GM19395 (cell line): ENCODE data around the gene PRPF8.

Experiments used
- ATAC-seq: cut with Tn5 transposase; IDR thresholded peaks from one replicate; pipeline ENCODE4 v1.9.1; 2021; ENCODE audit warnings: mild to moderate bottlenecking, moderate library complexity; ENCODE audit not compliant: unreplicated experiment

The PRPF8 gene

DNA sequence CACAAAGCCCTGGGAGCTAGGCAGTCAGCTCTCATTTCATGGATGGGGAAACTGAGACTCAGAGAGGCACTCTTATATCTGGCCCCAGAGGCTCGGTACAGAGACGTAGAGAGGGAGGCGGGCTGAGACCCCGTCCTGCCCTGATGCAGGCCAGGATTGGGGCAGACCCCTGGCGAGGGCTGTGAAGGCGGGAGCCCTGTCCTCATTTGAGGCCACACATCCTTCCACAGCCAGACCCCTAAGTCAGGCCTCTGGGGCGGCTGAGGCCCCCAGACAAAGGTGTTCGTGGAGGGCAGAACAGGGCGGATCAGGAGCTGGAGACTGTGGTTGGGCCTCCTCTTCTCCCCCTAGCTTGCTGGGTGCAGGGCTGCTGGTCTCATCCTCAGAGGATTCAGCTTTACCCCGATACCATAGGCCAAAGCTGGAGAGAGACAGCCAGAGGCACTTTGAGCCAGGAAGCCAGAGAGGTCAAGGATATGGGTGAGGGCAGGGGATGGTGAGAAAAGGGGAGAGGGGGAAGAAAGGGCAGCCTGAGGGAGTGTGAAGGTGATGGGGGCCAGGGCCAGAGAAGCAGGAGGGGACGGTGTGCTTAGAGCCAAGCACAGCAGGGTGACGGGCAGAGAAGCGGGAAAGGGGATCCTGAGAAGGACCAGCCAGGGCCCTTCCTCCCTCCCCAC, 38.3 kb downstream of the PRPF8 start:
- no peak for ATAC-seq

DNA sequence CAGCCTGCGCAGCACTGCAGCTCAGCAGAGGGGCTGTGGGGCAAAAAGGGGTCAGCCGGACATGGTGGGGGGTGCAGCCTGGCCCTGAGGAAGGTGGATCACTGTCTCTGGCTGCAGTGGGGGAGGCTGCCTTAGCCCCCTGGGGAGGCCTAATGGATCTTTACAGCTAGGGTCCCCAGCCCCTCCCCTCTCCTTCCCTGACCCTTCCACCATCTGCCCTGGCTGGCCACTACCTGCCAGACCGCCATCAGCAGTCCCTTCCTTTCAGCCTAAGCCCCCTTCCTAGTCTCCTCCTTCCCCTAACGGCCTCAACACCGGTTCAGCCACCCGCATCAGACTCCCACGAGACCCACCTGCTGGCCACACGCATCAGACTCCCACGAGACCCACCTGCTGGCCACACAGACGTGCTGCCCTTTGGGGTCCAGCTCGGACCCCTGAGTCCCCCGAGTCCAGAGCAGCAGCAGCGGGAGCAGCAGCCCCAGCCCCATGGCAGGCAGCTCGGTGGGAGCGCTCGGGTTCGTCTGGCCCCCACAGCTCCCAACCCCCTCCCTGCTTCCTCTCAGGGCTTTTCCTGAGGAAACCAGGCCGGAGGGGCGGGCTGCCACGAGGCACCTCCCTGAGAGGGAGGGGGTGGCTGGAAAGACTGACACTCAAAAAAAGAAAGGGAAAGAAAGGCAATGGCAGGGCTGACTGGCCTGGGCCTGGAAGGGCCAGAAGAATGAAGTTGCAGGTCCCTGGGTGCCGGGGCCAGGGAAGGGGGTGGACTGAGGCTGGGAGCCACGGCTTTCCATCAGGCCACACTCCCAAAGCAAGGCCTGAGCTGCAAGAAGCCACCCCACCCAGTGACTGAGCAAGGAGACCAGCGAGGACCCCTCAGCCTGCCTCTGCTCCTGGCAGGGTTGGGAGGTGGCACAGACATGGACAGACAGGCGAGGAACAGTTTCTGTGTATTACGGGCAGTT, 39.2 kb downstream of the PRPF8 start, which contains the start of gene SCARF1:
Gene SCARF1, minus strand, starts transcription at position 526 of the 965 bp plus-strand sequence. Its CDS starts 35 bp downstream, at position 491.
- no peak for ATAC-seq

DNA sequence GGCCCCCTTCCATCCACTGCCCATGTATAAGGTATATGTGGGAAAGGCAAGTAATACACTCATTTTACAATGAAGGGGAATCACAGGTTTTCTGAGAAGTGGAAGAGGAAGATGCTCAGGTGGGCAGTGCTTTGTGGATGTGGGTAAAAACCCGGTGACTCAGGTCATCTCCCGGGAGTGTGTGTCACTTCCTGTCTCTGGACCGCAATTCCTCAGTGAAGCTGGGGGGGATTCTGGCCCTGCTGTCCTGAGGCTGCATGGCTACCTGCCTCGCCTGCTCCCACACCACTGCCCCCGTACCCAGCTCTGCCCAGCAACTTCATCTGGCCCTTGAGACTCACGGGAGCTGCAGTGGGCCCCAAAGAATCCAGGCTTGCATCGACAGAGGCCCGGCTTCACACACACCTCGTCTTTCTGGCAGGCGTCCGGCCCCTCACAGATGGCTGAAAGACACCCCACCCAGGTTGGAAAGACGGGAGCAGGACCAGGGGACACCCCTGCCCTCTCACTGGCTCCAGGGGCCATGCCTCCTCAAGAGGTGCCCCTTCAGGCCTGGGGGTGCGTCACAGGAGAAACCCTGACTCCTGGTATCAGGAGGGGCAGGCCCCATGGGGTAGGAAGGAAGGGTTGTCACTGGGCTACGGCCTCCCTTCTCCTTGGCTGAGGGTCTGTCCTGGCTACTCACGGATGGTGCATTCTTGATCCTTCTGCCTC, 40.0 kb downstream of the PRPF8 start:
- no peak for ATAC-seq

DNA sequence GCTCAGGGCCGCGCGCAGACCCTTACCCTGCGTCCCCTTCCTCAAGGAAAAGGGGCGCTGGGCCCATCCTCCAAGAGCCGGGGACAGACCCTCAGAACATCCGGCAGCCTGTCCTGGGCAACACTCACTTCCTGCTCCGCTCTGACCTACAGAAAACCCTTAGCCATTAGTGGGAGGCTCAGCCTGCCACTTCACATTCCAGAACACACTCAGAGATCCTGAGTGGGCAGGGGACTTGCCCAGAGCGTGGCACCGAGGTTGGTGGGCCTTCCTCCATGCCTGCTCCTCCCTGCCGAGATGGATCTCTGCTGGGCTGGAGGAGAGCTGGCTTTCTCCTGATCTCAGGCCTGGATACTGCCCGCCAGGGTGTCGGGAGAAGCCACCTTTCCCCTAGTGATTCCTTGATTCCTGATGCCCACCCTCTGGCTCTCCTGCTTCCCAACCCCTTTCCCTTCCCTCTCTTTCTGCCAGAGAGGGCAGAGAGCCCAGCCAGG, 40.6 kb downstream of the PRPF8 start:
- ATAC-seq: no peak

DNA sequence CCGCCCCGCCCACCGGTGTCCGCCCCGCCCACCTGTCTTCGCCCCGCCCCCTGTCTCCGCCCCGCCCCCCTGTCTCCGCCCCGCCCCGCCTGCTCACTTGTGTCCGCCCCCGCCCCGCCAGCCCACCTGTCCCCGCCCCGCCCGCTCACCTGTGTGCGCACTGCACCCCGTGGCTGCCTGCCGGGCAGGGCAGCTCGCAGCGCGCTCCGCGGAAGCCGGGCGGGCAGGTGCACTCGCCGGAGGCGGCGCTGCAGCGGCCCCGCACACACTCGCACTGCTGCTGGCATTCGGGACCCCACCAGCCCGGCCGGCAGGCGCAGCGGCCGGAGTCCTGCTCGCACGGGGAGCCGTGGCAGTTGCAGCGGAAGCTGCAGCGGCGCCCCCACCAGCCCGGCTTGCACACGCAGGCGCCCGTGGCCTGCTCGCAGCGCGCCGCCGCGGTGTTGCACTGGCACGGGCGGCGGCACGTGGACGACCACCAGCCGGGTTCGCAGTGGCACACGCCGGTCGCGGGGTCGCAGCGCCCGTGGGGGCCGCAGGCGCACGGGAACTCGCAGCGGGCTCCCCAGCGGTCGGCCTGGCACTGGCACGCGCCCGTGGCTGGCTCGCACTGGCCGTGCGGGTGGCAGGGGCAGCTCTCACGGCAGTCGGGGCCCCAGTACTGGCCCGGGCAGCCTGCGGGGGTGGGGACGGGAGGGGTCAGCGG, 41.2 kb downstream of the PRPF8 start:
- ATAC-seq: no peak

DNA sequence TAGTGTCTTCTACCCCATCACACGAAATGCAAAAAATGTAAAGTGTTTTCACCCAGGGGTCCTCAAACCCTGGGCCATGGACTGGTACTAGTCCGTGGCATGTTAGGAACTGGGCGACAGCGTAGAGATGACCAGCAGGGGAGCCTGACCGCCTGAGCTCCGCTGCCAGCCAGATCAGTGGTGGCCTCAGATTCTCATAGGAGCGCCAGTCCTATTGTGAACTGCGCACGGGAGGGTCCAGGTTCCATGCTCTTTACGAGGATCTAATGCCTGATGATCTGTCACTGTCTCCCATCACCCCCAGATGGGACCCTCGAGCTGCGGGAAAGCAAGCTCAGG, 43.6 kb downstream of the PRPF8 start:
- ATAC-seq: no peak

DNA sequence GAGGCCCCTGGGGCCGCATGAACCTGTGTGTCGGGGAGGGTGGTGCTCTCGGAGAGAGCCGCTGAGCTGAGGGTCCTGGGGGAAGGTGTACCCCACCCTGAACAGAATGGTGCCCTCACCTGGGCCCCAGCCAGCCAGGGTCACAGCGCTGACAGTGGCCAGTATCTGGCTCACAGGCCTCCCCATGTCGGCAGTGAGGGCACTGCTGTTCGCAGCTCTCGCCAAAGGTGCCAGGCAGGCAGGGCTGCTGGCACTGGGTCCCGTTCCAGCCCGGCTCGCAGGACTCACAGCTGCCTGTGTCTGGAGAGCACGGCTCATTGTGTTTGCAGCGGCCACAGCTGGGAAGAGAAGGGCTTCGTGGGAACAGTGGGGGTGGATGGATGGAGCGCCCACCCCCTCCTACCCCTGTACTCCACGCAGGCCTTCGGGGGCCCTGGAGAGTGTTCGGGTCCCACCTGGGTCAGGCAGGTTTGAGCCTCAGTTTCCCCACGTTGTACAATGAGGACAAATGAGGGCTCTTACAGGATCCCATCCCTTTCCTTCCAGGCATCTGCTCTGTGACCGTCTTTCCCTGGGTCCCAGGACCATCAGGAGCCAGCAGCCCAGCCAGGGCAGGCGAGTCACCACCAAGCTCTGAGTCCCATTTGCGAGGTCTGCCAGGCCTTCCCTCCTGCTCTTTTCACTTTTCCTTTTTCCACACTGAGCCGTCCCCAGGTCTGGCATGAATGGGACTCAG, 44.2 kb downstream of the PRPF8 start:
- ATAC-seq: no peak

DNA sequence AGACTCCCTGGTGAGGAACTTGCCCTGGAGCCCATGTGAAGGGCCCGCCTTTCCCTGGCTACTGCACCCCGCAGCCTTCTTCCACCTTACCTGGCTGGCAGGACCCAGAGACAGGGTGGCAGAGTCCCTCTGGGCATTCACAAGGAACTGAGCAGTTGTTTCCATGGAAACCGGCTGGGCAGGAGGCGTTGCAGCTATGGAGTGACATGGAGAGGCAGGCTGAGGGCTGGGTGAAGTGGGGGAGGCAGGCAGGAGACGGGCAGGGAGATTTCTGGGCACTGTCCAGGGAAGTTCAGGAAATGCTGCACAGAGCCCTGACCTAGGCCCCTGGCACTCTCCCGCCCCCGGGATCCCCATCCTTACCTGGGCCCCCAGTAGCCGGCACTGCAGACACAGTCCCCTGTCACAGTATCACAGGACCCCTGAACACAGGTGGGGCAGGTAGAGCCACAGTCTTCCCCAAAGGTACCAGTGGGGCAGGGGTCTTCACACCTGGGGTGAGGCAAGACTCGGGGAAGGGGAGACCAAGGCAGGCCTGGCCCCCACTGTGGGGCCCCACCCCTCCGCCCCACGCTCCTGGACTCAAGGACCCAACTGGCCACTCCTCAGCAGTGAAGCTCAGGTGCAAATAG, 45.0 kb downstream of the PRPF8 start:
- ATAC-seq: no peak

DNA sequence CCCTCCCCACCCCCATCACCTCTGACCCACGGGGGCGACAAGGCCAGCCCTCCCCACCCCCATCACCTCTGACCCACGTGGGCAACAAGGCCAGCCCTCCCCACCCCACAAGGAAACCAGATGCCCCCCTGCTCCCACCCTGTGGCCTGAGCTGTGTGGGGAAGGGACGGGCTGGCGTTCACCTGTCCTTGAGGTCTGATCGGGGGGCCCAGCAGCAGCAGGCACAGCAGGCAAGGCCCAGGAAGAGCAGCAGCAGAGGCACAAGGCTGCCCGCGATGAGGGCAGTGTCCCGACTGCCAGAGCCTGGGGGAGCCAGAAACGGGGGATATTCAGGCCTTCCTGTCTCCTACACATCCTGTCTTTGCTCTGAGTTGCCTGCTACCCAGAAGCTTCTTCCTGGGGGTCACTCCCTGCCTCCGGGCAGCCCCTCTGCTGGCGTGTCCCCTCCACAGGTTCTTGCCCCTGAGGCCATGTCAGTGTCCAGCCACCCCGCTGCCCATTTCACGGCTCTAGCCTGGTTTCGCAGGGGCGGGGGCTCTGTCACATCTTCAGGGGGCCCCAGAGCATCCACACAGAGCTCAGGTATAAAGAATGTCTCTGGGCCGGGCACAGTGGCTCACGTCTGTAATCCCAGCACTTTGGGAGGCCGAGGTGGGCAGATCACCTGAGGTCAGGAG, 45.9 kb downstream of the PRPF8 start:
- no peak for ATAC-seq

DNA sequence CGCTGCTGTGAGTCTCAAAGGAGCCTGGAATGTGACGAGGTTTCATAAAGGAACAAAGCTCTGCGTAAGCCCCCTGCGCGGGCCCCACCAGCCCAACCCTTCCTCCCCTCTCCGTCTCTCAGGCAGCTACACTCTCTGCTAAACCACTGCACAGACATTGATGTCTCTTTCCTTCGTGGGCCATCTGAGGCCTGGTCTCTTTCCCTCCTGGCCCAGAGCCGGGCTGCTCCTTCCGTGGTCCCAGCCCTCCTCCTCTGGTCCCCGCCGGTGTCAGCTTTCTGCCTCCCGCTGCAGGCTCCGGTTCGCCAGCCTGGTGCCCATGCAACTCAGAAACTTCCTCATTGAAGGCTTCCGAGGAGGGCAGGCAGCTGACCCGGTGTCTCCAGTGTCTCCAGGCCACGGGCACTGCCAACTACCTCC, 46.5 kb downstream of the PRPF8 start:
- no peak for ATAC-seq

DNA sequence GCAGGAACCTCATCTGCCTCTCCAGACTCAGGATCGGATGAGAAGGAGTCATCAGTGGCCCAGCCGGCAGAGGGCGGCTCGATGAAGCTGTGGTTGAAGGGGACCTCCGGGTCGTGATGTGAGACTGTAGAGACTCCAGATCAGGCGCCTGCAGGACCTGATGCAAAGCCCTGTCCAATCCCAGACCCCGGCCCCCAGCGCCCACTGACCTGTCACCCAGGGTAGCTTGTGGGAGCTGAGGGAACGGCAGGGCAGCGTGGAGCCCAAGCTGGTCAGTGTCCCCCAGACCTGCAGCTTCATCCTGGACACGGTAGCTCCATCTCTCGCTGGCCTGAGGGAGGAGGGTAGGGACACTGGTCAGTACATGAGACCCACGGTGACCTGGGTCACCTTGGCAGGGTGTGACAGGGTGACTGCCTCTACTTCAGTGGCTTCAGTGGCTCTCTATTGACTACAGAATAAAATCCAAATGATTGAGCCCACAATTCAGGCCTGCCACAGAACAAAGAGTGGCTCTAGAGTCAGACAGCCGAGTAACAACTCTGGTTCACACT, 47.9 kb downstream of the PRPF8 start:
- ATAC-seq: no peak

DNA sequence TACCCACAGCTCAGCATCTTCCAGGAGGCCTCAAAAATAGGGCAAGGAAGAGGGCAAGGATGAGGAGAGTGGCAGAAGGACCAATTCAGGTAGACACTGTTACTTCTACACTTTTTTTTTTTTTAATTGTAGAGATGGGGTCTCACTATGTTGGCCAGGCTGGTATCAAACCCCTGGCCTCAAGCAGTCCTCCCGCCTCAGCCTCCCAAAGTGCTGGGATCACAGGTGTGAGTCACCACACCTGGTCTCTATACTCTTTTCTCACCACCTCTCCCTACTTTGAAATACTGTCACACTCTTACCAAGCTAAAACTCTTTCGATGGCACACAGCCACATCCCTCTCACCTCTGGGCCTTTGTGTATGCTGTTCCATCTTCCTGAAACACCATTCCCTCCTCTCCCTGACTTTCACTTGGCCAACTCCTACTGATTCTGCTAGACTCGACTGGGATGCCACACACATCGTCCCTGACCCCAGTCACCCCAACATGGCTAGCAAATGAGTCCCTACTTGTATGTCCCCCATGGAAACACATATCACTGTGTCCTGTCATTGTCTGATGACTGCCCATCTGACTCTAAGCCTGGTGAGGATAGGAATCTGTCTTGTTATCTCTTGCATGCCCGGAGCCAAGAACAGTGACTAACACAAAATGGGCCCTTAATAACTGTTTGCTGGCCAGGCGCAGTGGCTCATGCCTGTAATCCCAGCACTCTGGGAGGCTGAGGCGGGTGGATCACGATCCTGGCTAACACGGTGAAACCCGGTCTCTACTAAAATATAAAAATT, 48.8 kb downstream of the PRPF8 start:
- ATAC-seq: no peak

DNA sequence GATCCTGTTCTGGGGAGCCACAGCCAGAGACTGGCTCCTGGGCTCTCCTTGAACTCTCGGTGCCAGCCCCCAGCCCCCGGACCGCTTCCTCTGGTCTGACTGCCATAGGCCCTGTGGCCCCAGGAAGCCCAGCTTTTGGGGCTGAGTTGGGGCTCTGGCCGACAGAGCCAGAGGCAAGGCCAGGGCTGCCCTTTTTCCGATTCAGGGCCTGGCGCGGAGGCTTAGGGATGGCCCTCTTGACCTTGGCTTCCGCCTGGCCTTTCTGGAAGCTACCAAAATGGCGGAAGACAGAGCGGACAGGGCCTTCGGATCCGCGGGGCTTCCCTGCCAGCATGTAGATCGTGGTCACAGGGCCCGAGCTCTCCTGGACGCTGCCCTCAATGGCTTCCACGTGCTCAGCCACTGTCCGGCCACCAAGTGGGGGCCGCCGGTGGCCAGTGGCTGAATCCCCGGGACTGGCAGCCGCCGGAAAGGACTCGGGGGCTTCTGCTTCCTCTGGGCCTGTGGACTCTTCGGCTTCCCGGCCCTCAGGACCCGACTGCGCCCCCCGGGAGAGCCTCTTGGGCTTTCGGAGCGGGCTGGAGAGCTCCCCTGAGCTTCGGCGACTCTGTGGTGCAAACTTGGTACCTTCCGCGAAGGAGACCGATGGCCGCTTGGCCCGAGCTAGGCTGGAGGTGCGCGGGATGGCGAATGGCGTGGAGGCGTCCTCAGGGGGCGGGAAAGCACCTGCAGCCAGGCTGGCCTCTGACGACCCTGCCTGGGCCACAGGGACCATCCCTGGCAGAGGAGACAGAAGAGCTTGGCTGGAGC, 49.6 kb downstream of the PRPF8 start:
- ATAC-seq: no peak

DNA sequence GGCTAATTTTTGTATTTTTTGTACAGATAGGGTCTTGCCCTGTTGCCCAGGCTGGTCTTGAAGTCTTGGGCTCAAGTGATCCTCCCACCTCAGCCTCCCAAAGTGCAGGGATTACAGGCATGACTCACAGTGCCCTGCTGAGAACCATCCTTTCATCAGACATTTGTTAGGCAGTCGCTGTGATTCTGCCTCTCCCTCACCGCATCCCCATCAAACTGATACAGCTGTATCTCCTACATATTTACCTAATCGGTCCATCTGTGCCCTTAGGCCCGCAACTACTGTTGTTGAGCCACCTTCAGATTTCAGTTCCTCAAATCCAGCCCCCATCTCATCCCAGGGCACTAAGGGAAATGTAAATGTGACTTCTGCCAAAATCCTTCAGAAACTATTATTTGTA, 54.0 kb downstream of the PRPF8 start:
- ATAC-seq: no peak

DNA sequence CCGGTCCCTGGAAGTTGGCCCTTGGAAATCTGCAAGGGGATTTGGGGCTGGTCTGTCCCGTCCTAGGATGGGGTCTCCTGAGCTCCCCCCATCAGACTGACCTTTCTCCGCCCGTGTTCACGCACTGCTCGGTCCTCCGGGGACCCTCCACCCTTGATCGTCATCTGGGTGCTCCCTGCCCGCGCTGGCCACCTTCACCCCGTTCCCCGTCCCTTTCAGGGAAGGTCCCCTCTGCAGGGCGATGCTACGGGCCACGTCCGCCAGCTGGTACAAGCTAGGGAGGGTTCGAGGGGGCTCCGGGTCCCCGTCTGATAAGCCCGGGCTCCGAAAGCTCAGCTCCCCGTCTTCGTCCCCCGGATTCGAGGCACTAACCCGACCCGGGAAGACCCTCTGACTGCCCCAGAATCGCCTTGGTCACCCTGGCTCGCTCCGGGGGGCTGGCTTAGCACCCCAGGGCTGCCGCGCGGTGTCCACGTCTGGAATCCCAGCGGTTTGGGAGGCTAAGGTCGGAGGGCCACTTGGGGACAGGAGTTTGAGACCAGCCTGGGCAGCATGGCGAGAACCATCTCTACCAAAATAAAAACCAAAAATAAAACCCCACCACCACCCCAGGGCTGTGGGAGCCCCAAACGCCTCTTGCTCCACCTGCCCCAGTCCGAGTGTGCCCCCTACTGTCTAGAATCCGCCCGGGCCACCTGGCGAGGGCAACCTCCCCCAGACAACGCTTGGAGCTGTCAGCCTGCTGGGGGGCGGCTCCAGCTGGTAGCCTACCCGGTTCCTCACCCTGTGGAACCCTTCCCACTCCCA, 55.0 kb downstream of the PRPF8 start:
- no peak for ATAC-seq

DNA sequence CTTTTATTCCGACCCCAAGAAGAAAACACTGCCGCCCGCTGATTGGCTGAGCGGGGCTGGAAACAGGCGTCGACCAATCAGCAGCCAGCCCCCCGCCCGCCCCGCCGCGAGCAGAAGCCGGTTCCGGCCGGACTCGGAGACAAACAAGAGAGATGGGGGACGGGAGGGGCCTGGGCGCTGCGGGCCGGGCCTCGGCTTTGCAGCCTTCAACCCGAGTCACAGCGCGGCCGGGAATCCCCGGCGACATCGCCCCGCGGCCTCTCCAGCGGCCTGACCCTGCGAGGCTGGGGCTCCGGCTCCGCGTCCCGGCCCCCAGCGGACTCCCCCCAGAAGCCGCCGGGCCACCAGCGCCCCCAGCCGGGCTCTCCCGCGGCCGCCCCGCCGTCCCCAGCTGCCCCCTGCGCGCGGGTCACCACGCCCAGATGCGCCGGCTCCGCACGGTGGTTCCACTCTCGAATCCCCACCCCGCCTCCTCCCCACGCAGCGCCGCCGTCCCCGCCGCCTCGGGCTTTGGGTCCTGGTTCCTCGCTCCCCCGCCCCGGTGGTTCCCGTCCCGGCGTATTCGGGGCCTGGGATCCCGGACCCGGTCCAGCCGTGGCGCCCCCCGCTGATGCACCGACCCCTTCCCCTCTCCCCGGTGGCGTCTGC, 55.7 kb downstream of the PRPF8 start:
- ATAC-seq: peak; percentile 45
